SW 1271 (cell line): Measurements from ENCODE around the gene CIAO3.

Source experiments
- DNase-seq, 2 experiments: peaks; one replicate each; lab custom pipeline; 2025; lab: John Stamatoyannopoulos, UW

Gene CIAO3

GRCh38 chr16:775236-775796 lies 34.5 kb upstream of the CIAO3 start:
- DNase-seq: no peak

GRCh38 chr16:774086-775001 lies 33.5 kb upstream of the CIAO3 start:
- no peak for DNase-seq

GRCh38 chr16:772959-773358 lies 32.2 kb upstream of the CIAO3 start:
- no peak for DNase-seq

- no peak for DNase-seq
These were observed 29.6 kb upstream of the CIAO3 start for GRCh38 chr16:770411-770810.

GRCh38 chr16:769934-770333 lies 29.1 kb upstream of the CIAO3 start:
- DNase-seq: no peak

- DNase-seq: no peak
These were observed 28.5 kb upstream of the CIAO3 start for GRCh38 chr16:769184-769784.

GRCh38 chr16:768428-768827 lies 27.6 kb upstream of the CIAO3 start:
- no peak for DNase-seq

- no peak for DNase-seq
These were observed 27.0 kb upstream of the CIAO3 start for GRCh38 chr16:767743-768235.

GRCh38 chr16:766820-767640 lies 26.2 kb upstream of the CIAO3 start:
- DNase-seq: no peak

GRCh38 chr16:766008-766819 lies 25.4 kb upstream of the CIAO3 start:
- DNase-seq: no peak

GRCh38 chr16:765488-765865 lies 24.7 kb upstream of the CIAO3 start:
- DNase-seq: no peak

GRCh38 chr16:764848-765487 lies 24.2 kb upstream of the CIAO3 start:
- no peak for DNase-seq

- no peak for DNase-seq
These were observed 23.5 kb upstream of the CIAO3 start for GRCh38 chr16:764184-764750.

GRCh38 chr16:763369-764183 lies 22.8 kb upstream of the CIAO3 start:
- DNase-seq: no peak

- no peak for DNase-seq
These were observed 21.9 kb upstream of the CIAO3 start for GRCh38 chr16:762595-763268.

GRCh38 chr16:761625-762513 lies 21.1 kb upstream of the CIAO3 start:
- DNase-seq: no peak

- no peak for DNase-seq
These were observed 19.9 kb upstream of the CIAO3 start, which contains the start of gene MSLN for GRCh38 chr16:760545-761343. TSS of gene MSLN (plus strand) at chr16:760734. CDS start at chr16:762681, 1,947 bp downstream.
